ENCODE results near the gene PACRG. TPM values are rescaled to one million over a fixed set of nuclear protein-coding genes. Genes with fewer than 3 reads are reported as not detected.

The PACRG gene
- total and polyA plus RNA-seq, 2 experiments from 2014 or later = 0.17 to 0.68 TPM

DNA sequence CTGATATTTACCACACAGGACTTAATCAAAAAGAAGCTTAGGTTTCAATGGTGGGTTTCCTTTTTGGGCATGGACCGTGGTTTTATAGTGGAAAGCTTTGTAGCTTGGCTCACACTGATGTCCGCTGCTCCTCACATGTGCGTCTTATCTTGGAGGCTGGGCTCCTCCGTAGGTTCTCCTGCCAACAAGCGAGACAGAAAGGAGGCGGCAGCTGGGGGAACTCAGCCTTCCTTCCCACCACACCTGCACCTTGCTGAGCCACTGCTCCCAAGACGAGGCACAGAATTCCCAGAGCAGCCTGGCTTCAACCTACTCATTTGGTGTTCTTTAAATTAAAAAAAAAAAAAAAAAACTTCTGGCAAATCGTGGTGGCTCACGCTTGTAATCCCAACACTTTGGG is 451.3 kb downstream of the PACRG start:
- no peaks in the 10 kb centered on the region for H4K20me1 ChIP-seq (replicated peaks; ENCODE audit: insufficient read depth)
- no peaks in the 10 kb centered on the region for H3K9me2 ChIP-seq (ENCODE audit: insufficient read depth)
- no peak overlapping the region for H3K4me3 Mint-ChIP-seq
- peaks cover 27% of the 10 kb centered on the region for H3K4me1 Mint-ChIP-seq
- no peaks in the 10 kb centered on the region for H3K79me2 ChIP-seq (replicated peaks; ENCODE audit: insufficient read depth)
- TF ChIP-seq ZNF114 (CRISPR knock-in tag; IDR thresholded peaks at IDR 0.05) = no peak
- TF ChIP-seq, protein P1, sequence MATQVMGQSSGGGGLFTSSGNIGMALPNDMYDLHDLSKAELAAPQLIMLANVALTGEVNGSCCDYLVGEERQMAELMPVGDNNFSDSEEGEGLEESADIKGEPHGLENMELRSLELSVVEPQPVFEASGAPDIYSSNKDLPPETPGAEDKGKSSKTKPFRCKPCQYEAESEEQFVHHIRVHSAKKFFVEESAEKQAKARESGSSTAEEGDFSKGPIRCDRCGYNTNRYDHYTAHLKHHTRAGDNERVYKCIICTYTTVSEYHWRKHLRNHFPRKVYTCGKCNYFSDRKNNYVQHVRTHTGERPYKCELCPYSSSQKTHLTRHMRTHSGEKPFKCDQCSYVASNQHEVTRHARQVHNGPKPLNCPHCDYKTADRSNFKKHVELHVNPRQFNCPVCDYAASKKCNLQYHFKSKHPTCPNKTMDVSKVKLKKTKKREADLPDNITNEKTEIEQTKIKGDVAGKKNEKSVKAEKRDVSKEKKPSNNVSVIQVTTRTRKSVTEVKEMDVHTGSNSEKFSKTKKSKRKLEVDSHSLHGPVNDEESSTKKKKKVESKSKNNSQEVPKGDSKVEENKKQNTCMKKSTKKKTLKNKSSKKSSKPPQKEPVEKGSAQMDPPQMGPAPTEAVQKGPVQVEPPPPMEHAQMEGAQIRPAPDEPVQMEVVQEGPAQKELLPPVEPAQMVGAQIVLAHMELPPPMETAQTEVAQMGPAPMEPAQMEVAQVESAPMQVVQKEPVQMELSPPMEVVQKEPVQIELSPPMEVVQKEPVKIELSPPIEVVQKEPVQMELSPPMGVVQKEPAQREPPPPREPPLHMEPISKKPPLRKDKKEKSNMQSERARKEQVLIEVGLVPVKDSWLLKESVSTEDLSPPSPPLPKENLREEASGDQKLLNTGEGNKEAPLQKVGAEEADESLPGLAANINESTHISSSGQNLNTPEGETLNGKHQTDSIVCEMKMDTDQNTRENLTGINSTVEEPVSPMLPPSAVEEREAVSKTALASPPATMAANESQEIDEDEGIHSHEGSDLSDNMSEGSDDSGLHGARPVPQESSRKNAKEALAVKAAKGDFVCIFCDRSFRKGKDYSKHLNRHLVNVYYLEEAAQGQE (IDR thresholded peaks at IDR 0.05; ENCODE audit: unreplicated experiment) = no peak
- TF ChIP-seq POLR2AphosphoS5 (IDR thresholded peaks at IDR 0.05; ENCODE audit: low read depth) = no peak
- H3K4me3 ChIP-seq = no peak overlapping the region
- H3K36me3 ChIP-seq (ENCODE audit: insufficient read depth) = no peaks in the 10 kb centered on the region
- H3K9me3 Mint-ChIP-seq = no peaks in the 10 kb centered on the region
- H3K27me3 Mint-ChIP-seq (ENCODE audit: insufficient read depth, low read depth, poor library complexity) = peaks cover 5% of the 10 kb centered on the region
- no peaks in the 10 kb centered on the region for H3K36me3 Mint-ChIP-seq (ENCODE audit: low read depth)
- ATAC-seq (no peak), DNase-seq (ENCODE audit: low spot score) (no peak)
- H2AFZ ChIP-seq = no peak overlapping the region
- no peaks in the 10 kb centered on the region for H3K27me3 ChIP-seq (ENCODE audit: insufficient read depth)
- H3F3A ChIP-seq (replicated peaks; ENCODE audit: low read depth) = no peaks in the 10 kb centered on the region
- H3K4me2 ChIP-seq = no peak overlapping the region
- H3K27ac ChIP-seq (ENCODE audit: low read depth) = no peak overlapping the region
- H3K4me1 ChIP-seq (ENCODE audit: insufficient read depth) = peaks cover 9% of the 10 kb centered on the region
- no peak overlapping the region for H3K27ac Mint-ChIP-seq

DNA sequence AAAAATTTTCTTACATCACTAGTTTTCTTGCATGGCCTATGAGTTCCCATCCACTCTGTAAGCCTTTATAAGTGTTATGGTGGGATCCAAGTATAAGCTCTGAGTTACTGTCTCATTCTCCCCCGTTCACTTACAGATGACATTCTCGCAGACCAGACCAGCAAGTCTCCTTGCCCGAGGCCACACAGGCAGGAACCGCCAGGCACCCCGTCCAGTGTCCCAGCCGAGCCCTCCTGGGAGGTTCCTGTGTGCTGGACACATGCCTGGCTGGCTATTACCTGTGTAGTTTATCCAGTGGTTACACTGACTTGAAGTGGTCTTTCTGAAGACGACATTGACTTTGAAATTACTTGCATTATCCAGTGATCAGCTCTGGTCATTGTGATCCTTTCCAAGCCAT is 451.9 kb downstream of the PACRG start:
- ATAC-seq (no peak), DNase-seq (ENCODE audit: low spot score) (no peak)
- TF ChIP-seq CREB1 (CRISPR knock-in tag; IDR thresholded peaks at IDR 0.05; ENCODE audit: low read depth) (no peak), NANOG (IDR thresholded peaks at IDR 0.05; ENCODE audit: borderline replicate concordance) (no peak), STAT1 (IDR thresholded peaks at IDR 0.05; ENCODE audit: unreplicated experiment) (no peak), ZNF331 (CRISPR knock-in tag; IDR thresholded peaks at IDR 0.05; ENCODE audit: low read depth) (no peak), JUNB (IDR thresholded peaks at IDR 0.05; ENCODE audit: unreplicated experiment) (no peak), EZH2 (IDR thresholded peaks at IDR 0.05; ENCODE audit: low read depth, unreplicated experiment) (no peak)
- TF ChIP-seq, protein P2, sequence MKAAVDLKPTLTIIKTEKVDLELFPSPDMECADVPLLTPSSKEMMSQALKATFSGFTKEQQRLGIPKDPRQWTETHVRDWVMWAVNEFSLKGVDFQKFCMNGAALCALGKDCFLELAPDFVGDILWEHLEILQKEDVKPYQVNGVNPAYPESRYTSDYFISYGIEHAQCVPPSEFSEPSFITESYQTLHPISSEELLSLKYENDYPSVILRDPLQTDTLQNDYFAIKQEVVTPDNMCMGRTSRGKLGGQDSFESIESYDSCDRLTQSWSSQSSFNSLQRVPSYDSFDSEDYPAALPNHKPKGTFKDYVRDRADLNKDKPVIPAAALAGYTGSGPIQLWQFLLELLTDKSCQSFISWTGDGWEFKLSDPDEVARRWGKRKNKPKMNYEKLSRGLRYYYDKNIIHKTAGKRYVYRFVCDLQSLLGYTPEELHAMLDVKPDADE (IDR thresholded peaks at IDR 0.05) = no peak
- TF ChIP-seq, protein P3, sequence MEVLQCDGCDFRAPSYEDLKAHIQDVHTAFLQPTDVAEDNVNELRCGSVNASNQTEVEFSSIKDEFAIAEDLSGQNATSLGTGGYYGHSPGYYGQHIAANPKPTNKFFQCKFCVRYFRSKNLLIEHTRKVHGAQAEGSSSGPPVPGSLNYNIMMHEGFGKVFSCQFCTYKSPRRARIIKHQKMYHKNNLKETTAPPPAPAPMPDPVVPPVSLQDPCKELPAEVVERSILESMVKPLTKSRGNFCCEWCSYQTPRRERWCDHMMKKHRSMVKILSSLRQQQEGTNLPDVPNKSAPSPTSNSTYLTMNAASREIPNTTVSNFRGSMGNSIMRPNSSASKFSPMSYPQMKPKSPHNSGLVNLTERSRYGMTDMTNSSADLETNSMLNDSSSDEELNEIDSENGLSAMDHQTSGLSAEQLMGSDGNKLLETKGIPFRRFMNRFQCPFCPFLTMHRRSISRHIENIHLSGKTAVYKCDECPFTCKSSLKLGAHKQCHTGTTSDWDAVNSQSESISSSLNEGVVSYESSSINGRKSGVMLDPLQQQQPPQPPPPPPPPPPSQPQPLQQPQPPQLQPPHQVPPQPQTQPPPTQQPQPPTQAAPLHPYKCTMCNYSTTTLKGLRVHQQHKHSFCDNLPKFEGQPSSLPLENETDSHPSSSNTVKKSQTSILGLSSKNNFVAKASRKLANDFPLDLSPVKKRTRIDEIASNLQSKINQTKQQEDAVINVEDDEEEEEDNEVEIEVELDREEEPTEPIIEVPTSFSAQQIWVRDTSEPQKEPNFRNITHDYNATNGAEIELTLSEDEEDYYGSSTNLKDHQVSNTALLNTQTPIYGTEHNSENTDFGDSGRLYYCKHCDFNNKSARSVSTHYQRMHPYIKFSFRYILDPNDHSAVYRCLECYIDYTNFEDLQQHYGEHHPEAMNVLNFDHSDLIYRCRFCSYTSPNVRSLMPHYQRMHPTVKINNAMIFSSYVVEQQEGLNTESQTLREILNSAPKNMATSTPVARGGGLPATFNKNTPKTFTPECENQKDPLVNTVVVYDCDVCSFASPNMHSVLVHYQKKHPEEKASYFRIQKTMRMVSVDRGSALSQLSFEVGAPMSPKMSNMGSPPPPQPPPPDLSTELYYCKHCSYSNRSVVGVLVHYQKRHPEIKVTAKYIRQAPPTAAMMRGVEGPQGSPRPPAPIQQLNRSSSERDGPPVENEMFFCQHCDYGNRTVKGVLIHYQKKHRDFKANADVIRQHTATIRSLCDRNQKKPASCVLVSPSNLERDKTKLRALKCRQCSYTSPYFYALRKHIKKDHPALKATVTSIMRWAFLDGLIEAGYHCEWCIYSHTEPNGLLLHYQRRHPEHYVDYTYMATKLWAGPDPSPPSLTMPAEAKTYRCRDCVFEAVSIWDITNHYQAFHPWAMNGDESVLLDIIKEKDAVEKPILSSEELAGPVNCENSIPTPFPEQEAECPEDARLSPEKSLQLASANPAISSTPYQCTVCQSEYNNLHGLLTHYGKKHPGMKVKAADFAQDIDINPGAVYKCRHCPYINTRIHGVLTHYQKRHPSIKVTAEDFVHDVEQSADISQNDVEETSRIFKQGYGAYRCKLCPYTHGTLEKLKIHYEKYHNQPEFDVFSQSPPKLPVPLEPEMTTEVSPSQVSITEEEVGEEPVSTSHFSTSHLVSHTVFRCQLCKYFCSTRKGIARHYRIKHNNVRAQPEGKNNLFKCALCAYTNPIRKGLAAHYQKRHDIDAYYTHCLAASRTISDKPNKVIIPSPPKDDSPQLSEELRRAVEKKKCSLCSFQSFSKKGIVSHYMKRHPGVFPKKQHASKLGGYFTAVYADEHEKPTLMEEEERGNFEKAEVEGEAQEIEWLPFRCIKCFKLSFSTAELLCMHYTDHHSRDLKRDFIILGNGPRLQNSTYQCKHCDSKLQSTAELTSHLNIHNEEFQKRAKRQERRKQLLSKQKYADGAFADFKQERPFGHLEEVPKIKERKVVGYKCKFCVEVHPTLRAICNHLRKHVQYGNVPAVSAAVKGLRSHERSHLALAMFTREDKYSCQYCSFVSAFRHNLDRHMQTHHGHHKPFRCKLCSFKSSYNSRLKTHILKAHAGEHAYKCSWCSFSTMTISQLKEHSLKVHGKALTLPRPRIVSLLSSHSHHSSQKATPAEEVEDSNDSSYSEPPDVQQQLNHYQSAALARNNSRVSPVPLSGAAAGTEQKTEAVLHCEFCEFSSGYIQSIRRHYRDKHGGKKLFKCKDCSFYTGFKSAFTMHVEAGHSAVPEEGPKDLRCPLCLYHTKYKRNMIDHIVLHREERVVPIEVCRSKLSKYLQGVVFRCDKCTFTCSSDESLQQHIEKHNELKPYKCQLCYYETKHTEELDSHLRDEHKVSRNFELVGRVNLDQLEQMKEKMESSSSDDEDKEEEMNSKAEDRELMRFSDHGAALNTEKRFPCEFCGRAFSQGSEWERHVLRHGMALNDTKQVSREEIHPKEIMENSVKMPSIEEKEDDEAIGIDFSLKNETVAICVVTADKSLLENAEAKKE (CRISPR knock-in tag; IDR thresholded peaks at IDR 0.05) = no peak

More for the DNA sequence above, 451.9 kb downstream of the PACRG start:
- Mint-ChIP-seq H3K27ac (no peak overlapping the region), H3K27me3 (ENCODE audit: insufficient read depth, low read depth, poor library complexity) (peaks cover 5% of the 10 kb centered on the region), H3K4me3 (no peak overlapping the region), H3K4me1 (peaks cover 30% of the 10 kb centered on the region), H3K36me3 (ENCODE audit: low read depth) (no peaks in the 10 kb centered on the region), H3K9me3 (no peaks in the 10 kb centered on the region)
- Histone ChIP-seq H3K4me2 (no peak overlapping the region), H3K36me3 (ENCODE audit: insufficient read depth) (no peaks in the 10 kb centered on the region), H3K27ac (ENCODE audit: low read depth) (no peak overlapping the region), H3K4me1 (ENCODE audit: insufficient read depth) (peaks cover 9% of the 10 kb centered on the region), H4K20me1 (replicated peaks; ENCODE audit: insufficient read depth) (no peaks in the 10 kb centered on the region), H3F3A (replicated peaks; ENCODE audit: low read depth) (no peaks in the 10 kb centered on the region), H3K27me3 (ENCODE audit: insufficient read depth) (no peaks in the 10 kb centered on the region), H2AFZ (no peak overlapping the region), H3K4me3 (no peak overlapping the region), H3K9me2 (ENCODE audit: insufficient read depth) (no peaks in the 10 kb centered on the region), H3K79me2 (replicated peaks; ENCODE audit: insufficient read depth) (no peaks in the 10 kb centered on the region)
